ENCODE data around the gene PITPNB.

Gene PITPNB

GRCh38 chr22:27827604-27828587 is 91.2 kb downstream of the PITPNB start:
- no peak for DNase-seq

GRCh38 chr22:27825174-27825573 is 93.9 kb downstream of the PITPNB start:
- DNase-seq = no peak

GRCh38 chr22:27823221-27823620 is 95.8 kb downstream of the PITPNB start:
- no peak for DNase-seq

GRCh38 chr22:27820896-27821866 is 97.9 kb downstream of the PITPNB start:
- no peak for DNase-seq

- no peak for DNase-seq
Observed at GRCh38 chr22:27816552-27816951, 102.5 kb downstream of the PITPNB start.

- no peak for DNase-seq
Observed at GRCh38 chr22:27815826-27816530, 103.1 kb downstream of the PITPNB start.

- no peak for DNase-seq
Observed at GRCh38 chr22:27814993-27815392, 104.1 kb downstream of the PITPNB start.

GRCh38 chr22:27811778-27812177 is 107.3 kb downstream of the PITPNB start:
- no peak for DNase-seq

GRCh38 chr22:27810609-27811151 is 108.4 kb downstream of the PITPNB start:
- no peak for DNase-seq

GRCh38 chr22:27809700-27810608 is 109.1 kb downstream of the PITPNB start:
- no peak for DNase-seq

GRCh38 chr22:27809226-27809603 is 109.8 kb downstream of the PITPNB start:
- no peak for DNase-seq

GRCh38 chr22:27808451-27809225 is 110.4 kb downstream of the PITPNB start:
- DNase-seq = no peak

GRCh38 chr22:27805841-27806240 is 113.2 kb downstream of the PITPNB start:
- no peak for DNase-seq

- peak; percentile 42 for DNase-seq
Observed at GRCh38 chr22:27804470-27805297, 114.4 kb downstream of the PITPNB start.

- DNase-seq = no peak
Observed at GRCh38 chr22:27803841-27804415, 115.1 kb downstream of the PITPNB start.

GRCh38 chr22:27802346-27803073 is 116.5 kb downstream of the PITPNB start:
- DNase-seq = no peak
